Activated CD4-positive, alpha-beta T cell treated with anti-CD3 and anti-CD28 coated beads, Interleukin-2, amount 50 U/mL, for 48 hours (primary cell): Measurements from ENCODE around the gene TMEM140.
"Not testable (repeated sequence)": the region's sequence is repeated elsewhere in the genome, so short reads cannot be mapped to it uniquely, and the experiment has no call there.

Experiments
- DNase-seq, 2 experiments: peaks; one replicate each; pipeline ENCODE4 v3.0.0-alpha.2; 2020

The TMEM140 gene

GRCh38 chr7:135159359-135160085 is 11.7 kb downstream of the TMEM140 start:
- no peak for DNase-seq

DNA sequence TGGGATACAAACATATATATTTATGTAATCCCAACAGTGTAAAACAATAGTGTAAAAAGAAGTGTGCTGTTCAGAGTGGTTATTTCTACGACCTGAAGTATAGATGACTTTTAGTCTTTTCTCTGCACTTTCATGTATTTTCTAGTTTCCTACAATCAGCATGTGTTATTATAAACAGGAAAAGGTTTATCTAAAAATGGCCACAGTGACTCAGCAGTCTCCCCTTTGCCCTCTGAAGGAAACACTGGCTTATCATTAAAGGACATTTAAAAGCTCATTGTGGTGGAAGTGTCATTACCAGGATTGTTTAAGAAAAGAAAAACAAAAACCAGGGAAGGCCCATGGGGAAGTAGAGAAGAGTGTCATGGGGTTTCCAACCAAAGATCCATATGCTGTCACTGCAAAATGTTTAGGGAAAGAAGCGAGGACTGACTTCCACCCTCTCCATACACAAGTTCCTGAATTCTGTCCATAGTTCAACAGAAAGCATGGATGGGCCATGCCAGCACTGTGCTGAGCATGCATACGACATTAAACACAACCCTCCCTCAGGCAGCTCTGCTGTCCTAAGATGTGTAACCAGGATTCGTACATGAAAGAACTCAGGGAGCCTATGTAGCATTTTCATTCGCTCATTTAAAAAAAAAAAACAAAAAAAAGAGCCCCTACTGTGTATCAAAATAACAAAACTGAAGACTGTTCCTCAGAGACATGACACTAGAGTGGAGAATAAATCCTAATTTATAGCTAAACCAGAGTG is 12.4 kb downstream of the TMEM140 start:
- DNase-seq, result no peak

DNA sequence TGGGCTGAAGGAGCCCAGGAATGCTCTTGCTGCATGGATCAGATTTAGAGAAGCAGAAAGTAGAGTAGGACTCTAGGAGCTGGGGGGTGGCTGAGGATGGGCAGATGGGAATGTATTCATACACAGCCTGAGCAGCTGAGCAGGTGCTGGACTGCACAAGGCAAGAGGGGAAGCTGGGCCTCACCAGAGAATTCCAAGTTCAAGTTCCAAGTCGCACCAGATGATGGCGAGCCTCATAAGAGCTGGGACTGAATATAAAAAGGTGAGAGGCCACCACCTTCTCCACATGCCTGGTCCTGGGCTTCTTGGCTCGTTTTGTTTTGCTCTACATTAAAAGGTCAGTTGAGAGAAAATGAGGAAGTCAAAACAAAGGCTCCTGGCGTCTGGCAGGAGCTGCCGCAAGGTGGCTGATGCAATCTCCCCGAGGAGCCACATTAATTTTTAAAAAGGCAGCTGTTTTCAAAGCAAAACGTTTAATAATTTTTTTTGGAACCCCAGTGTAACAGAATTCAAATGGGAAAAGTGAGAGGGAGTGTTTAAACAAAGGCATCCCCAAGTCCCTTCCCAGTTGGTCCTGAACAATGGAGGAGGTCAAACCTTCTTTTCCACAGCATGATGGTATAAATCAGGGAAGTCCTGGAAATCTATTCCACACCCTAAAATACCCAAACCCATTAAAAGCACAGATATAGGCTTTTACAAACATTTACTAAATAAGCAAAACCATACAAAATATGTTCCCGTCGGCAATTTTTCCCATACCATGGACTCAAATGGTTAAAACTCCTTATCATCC is 13.2 kb downstream of the TMEM140 start:
- DNase-seq, result no peak

DNA sequence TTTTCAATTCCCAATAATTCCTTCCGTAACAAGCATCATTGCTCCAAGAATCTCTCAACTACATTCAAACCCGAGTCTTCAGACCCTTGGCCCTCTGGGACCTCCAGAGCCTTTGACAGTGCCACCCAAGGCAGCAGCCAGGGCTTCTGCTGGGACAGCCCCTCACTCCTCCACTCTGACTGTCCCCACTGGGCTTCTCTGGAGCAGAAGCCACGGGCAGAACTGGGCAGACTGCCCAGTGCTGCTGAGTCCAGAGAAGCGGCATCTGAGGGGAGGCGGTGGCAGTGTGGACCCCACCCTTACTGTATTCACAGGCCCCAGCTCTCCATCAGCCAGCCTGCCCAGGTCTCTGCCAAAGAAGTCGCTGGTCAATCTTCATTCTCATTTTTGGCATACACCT is 13.8 kb downstream of the TMEM140 start:
- no peak for DNase-seq

GRCh38 chr7:135162382-135163001 is 14.6 kb downstream of the TMEM140 start:
- no peak for DNase-seq

- no peak for DNase-seq
These were observed 16.6 kb downstream of the TMEM140 start for GRCh38 chr7:135164357-135165061.

GRCh38 chr7:135165862-135166261 is 18.0 kb downstream of the TMEM140 start:
- no peak for DNase-seq

- DNase-seq, result no peak
These were observed 18.6 kb downstream of the TMEM140 start for GRCh38 chr7:135166338-135166990.

GRCh38 chr7:135167365-135167917 is 19.6 kb downstream of the TMEM140 start:
- no peak for DNase-seq

GRCh38 chr7:135168001-135168400 is 20.1 kb downstream of the TMEM140 start:
- peak in 1 of 2 experiments; percentile 32 for DNase-seq

GRCh38 chr7:135168489-135169140 is 20.7 kb downstream of the TMEM140 start:
- DNase-seq, result no peak

- peak; percentile 70 to 81 for DNase-seq
These were observed 21.5 kb downstream of the TMEM140 start for GRCh38 chr7:135169141-135169963.

DNA sequence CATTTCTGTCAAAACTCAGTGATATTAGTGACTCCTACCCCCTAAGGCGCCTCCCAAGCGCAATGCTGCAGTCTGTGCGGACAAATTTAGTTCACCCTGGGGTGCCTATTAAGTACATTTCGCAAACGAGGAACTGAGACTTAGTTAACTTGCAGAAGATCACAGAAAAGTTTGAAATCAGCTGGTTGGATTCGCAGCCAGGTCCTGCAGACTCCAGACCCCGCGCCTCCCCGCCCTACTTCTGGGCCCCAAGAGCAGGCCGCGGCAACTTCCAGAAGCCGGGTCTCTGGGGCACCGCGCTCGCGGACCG is 22.0 kb downstream of the TMEM140 start:
- DNase-seq, result no peak

- DNase-seq, result peak; percentile 93 to 95
These were observed 22.6 kb downstream of the TMEM140 start, which contains the start of gene CYREN for GRCh38 chr7:135170274-135170997. Gene CYREN (minus strand): TSS chr7:135170707. CDS start chr7:135168922, 1,785 bp downstream.

- not testable (repeated sequence) for DNase-seq
These were observed 23.2 kb downstream of the TMEM140 start for GRCh38 chr7:135170998-135171481.

DNA sequence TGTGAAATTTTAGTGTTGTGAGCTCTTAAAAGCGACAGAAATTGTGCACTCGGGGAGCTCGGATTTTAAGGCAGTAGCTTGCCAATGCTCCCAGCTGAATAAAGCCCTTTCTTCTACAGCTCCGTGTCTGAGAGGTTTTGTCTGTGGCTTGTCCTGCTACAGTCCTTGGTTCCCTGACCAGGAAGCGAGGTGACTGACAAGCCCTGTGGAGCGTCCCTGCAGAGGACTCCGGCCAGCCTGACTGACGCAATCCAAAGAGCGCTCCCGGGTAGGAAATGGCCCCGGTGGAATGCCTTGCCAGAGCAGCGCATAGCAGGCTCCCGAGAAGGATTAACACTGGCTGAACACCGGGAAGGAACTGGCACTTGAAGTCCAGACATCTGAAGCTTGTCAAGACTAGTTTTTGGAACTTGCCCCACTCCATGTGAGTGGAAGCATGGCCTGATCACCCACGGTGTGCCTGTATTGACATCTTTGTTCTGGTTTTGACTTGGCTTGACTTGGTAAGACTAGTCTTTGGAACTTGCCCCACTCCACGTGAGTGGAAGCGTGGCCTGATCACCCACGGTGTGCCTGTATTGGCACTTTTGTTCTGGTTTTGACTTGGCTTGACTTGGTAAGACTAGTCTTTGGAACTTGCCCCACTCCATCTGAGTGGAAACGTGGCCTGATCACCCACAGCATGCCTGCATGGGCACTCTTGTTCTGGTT is 23.9 kb downstream of the TMEM140 start:
- peak in 1 of 2 experiments; percentile 34 for DNase-seq

DNA sequence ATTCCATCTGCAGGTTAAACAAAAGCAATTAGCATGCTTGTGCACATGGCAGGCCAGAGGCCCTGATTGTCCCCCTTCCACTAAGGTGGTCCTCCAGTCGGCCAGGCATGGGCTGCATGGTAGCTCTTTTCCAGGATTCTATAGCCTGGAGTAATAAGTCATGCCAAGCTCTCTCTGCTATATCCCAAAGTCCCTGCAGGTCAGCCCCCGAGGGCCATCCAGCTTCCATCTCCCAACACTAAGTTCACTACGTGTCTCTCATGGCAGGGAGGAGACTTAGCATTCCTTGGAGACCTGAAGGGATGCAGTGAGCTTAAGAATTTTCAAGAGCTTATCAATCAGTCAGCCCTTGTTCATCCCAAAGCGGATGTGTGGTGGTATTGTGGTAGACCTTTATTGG is 26.0 kb downstream of the TMEM140 start:
- DNase-seq, result not testable (repeated sequence)

DNA sequence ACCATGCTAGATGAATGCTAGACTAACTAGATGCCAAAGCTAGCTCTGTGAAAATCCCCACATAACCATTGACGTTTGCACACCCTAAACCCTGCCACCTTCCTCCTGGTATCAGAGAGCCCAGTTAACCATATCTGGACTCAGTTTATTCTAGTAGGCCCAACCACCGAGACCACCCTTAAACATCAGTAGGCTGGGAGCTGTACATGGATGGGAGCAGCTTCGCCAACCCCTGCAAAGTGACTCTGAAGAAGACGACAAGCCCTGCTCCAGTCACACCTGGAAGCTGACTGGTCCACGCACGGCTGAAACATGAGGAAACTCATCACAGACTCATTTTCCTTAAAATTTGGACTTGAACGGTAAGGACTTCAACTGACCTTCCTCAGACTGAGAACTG is 27.1 kb downstream of the TMEM140 start:
- no peak for DNase-seq
